Measurements from ENCODE around the gene NAGA.
A peak's percentile ranks its signal among the peaks of the same experiment; 100 is the strongest.
"Not testable (repeated sequence)": the region's sequence is repeated elsewhere in the genome, so short reads cannot be mapped to it uniquely, and the experiment has no call there.

- TF ChIP-seq CTCF (conservative IDR thresholded peaks at IDR 0.05): peak; percentile 17
- TF ChIP-seq ZFX (IDR thresholded peaks at IDR 0.05): not testable (repeated sequence)
These were observed 42.2 kb upstream of the NAGA start for GRCh38 chr22:42112793-42113192.

Measured in C4-2B (cell line).